HG02973 (cell line): Measurements from ENCODE around the gene AIMP1.
"Not testable (repeated sequence)": the region's sequence is repeated elsewhere in the genome, so short reads cannot be mapped to it uniquely, and the experiment has no call there.

Source experiments
- ATAC-seq: cut with Tn5 transposase; IDR thresholded peaks from one replicate; pipeline ENCODE4 v1.9.1; 2021; ENCODE audit warnings: moderate library complexity; ENCODE audit not compliant: unreplicated experiment

AIMP1 gene

DNA sequence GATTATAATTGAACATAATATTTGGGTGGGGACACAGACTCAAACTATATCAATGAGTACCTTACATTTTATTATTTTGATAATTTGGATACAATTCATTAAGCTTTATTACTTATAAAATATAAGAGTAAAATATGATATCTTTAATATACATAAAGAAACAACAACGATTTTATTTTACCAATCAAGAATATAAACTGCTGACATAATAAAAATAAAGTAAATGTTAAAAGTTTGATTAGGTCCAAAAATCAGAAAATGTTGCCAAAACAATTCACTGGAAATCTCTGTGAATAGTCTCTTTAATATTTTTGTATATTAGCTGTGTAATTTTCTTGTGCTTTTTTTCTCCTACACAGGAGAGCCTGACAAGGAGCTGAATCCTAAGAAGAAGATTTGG is 30.8 kb downstream of the AIMP1 start:
- ATAC-seq: no peak

DNA sequence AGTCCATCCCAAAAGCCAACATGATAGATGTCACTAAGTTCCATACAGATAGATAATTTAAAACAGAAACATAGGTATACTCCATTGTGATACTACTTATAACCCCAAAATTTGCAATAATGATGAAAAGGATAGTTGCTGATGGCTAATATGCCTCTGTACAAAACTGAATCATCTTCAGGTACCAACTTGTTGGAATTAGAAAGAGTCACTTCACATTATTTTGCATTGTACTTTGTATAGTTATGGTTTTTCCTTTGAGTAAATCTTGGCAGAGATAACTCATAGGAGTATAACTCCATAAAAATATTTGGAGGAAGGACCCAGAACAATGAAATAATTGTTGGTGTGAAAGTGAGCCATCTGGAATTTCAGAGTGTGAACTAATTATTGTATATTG is 34.7 kb downstream of the AIMP1 start:
- ATAC-seq: no peak

DNA sequence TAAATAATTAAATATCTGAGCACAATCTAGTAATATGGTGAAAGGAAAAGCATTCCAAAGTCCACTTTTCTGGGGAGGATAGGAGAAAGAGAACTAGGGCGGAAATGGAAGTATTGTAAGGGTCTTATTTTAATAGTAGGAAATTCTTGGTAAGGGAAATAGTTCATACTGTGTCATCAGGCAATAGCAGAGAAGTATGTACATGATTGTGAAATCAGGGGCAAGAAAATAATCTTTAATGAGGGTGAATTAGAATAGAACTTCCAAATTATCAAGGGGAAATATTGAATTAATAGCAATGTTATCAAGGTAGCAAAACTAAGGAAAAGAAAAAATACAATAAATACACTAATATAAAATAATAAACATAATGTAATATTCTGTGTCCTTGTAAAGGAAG is 37.4 kb downstream of the AIMP1 start:
- ATAC-seq: no peak

DNA sequence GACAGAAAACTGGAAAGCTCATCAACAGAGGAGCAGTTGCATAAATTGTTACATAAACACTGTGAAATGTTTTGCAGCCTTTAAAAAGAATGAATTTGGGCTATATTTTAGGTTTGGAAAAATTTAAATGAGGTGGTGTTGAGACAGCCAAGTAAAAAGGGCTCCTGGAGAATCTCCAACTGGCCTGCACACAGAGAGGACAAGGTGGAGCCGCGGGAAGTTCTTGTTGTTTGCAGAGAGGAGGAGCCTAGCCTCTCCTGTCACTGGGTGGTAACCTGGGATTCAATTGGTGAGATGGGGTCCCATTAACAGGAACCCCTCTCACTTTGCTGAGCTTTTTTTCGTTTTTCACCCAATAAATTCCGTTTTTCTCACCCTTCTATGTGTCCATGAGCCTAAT is 38.8 kb downstream of the AIMP1 start:
- ATAC-seq: no peak

DNA sequence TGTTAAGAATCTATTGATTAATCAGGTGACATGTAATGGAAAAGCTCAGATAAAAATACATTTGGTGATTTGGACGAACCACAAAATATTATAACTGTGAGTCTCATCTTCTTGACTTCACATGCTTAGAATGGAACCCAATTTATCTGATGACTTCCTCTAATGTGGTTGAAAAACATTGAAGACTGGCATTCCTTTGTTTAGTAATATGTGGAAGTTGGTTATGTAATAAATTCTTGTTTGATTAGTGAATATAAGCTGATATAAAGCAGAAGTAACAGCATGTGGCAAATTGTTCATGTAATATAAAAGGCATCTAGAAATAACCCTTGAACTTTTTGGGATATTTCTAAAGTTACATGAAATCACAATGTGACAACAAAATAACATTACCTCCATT is 42.5 kb downstream of the AIMP1 start:
- ATAC-seq: no peak

DNA sequence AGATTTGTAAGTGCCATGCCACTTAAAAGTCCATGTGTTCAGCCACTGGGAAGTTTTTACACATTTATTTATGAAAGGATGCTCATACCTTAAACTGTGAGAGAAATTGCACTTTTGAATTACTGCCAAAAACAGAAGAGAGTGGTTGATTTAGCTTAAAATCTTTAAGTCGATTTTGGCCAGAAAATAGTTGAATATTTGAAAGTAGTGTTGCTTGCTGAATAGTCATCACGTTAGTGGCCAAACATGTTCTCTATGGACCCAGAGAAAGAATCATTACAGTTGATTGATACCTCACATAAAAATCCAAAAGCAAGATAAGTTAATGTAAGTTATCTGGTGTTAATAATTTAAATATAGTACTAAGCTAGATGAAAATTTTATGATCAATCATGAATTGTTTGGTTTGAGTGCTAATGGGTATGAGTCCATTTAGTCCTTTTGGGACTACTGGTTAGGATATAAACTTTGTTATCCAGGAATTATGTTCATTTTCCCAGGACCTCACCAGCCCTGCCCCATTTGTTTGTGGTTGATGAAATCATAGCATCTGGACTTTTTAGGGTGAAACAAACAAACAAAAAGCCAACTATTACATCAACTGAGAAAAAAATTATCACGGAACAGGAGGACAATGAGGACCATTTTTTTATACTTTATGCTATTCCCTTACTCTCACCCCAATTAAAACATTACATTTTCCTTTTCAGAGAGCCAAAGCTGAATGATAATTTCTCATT is 45.9 kb downstream of the AIMP1 start:
- no peak for ATAC-seq

GRCh38 chr4:106364282-106364681 is 47.9 kb downstream of the AIMP1 start:
- no peak for ATAC-seq

- no peak for ATAC-seq
Observed at GRCh38 chr4:106365613-106366012, 49.3 kb downstream of the AIMP1 start.

DNA sequence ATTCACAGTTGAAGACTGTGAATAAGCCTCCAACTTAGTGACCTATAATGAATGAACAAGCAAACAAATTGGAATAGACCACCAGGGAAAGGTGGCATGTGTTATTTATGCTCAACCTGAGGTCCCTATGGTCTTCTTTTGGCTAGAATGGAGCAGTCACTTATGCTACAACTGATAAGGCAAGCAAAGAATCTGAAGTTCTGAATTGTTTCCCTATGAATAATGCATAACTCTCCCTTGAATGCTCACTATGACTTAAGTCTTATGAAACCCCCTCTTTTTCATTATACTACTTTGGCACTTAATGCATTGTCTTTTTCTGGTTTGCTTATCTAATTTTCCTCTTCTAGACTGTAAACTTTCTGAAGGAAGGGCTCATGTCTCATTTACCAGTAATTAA is 49.7 kb downstream of the AIMP1 start:
- no peak for ATAC-seq

DNA sequence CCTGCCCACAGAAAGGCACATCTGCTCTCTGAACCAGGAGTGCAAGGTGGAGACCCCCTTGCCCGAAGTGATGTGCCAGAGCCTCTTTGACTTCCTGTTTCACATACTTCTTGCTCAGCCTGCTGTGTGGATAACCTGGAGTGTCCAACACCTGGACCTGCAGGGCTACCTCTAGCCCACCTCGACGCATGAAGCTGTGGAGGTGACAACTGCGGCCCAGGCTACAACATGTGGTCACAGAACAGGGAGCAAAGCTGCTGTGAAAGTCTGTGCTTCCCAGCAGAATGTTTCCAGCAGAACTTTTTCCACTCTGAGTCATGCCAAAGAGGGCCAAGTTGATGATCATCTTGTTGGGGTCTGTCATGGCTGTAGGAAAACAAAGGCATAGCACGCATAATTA is 50.7 kb downstream of the AIMP1 start:
- ATAC-seq: no peak

DNA sequence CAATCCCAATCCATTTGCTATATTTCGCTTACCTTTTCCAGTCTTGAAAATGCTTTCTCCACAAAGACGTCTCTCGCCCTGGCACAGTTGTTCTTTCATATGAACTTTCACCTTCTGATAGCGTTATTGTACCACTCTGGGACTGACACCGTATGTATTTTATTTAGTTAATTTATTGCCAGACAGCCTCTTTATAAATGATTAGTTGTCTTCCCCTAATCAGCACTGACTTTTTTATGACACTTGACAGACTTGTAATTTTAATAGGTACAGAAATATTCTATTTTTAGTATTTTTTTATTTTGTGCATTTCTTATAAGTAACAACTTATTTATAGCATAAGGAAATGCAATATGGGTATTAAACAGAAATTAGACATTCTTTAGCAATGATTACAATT is 52.3 kb downstream of the AIMP1 start, which contains the start of gene GIMD1:
Gene GIMD1, minus strand, starts transcription at position 101 of the 400 bp plus-strand sequence. CDS start 1,343 bp downstream, outside the sequence.
- ATAC-seq: no peak

- ATAC-seq: peak; percentile 80
Observed at GRCh38 chr4:106369456-106370060, 53.2 kb downstream of the AIMP1 start.

DNA sequence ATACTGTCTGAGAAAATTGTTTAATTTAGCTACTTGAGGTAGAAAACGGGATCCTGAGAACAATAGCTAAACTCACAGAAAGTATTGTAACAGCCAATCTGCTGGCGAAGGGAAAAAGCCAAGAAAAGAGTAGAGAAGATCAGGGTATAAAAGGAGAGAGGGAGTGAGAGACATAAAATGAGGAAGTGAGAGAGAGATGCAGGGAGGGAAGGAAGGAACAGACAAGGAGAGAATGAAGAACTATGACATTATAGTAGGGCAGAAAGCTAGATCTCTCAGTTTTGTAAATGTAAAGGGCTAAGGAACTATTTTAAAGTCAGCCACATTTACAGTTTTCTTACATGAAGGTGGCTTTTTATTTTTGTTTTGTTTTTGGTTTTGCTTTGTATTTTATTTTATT is 53.9 kb downstream of the AIMP1 start:
- no peak for ATAC-seq

DNA sequence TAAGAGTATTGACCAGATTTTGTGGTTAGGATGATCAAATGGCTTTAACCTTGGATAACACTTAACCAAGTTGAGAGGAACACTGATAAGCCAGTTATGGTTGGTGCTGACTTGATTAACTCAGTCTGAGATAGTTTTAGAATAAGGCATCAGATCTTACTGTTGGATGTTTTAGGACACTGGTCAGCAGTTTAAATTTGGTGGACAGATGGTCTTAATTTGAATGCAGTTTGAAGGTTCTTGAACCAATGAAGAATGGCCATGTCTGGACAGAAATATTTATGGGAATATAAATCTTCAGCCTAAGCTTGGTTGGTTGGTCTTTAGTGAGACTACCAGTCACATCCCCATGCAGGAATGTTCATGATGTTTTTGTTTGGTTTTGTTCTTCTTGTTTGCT is 54.8 kb downstream of the AIMP1 start:
- no peak for ATAC-seq

DNA sequence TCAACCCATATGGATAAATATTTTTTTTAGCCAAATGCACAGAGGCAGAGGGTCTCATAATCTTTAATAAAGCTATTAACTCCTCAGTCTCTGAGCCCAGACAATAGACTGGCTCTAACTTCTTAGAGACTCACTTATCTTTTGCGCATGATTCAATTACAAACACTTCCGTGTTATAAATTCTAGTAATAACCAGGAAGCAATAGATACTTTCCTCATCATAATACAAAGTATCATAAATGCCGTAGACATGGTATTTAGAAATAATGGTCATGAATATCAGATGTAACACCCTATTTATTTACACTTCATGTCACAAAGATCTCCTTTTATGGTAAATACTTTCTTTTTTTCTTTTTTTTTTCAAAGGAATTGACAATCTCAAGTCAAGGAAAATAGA is 56.7 kb downstream of the AIMP1 start:
- no peak for ATAC-seq

DNA sequence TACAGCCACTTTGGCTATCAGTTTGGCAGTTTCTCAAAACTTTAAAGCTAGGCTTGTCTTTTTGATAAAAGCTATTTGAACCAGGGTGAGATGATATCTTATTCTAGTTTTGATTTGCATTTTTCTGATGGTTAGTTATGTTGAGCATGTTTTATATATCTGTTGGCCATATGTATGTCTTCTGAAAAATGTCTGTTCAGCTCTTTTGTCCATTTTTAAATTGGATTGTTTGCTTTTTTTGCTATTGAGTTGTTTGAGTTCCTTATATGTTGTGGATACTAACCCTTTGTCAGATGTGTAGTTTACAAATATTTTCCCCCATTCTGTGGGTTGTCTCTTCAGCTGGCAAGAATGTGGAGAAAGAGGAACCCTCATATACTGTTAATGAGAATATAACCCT is 63.8 kb downstream of the AIMP1 start:
- no peak for ATAC-seq

DNA sequence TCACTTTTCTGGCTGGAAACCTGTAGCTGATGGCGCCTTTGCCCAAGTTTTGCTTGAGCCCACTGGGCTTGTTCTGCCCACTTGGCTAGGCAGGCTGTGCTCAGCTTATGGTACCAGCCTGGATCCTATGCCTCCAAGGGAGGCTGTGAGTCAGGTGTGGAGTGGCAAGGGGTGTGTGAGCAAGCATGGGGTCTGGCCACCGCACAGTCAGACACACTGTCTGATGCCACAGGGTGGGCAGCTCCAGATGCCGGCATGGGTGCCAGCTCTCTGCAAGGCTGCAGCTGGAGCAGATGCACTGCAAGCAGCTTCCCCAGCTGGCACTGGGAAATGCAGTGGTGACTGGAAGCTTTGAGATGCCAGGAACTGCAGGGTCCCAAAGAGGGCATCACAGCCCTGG is 68.5 kb downstream of the AIMP1 start:
- no peak for ATAC-seq

- no peak for ATAC-seq
Observed at GRCh38 chr4:106385853-106386393, 69.6 kb downstream of the AIMP1 start.

- ATAC-seq: no peak
Observed at GRCh38 chr4:106395582-106395981, 79.2 kb downstream of the AIMP1 start.

GRCh38 chr4:106398898-106399297 is 82.5 kb downstream of the AIMP1 start:
- ATAC-seq: not testable (repeated sequence)
